Measurements from ENCODE around the gene CSF1R.
A peak's percentile ranks its signal among the peaks of the same experiment; 100 is the strongest.
"Not testable (repeated sequence)": the region's sequence is repeated elsewhere in the genome, so short reads cannot be mapped to it uniquely, and the experiment has no call there.

CSF1R gene

GRCh38 chr5:150103678-150104549 is 17.6 kb upstream of the CSF1R start:
- DNase-seq = no peak

- DNase-seq = no peak
Measured at GRCh38 chr5:150101023-150101422, 14.7 kb upstream of the CSF1R start.

DNA sequence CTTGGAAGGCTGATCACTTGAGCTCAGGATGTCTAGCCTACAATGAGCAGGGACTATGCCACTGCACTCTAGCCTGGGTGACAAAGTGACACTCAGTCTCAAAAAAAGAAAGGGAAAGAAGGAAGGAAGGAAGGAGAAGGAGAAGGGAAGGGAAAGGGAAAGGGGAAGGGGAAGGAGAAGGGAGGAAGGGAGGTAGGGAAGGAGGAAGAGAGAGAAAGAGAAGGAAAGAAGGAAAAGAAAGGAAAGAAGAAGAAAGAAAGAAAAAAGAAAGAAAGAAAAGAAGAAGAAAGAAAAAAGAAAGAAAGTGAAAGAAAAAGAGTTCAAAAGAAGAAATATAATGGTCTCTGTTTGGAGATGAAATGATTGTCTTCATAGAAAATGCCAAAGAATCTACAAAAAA is 10.8 kb upstream of the CSF1R start:
- DNase-seq = no peak

DNA sequence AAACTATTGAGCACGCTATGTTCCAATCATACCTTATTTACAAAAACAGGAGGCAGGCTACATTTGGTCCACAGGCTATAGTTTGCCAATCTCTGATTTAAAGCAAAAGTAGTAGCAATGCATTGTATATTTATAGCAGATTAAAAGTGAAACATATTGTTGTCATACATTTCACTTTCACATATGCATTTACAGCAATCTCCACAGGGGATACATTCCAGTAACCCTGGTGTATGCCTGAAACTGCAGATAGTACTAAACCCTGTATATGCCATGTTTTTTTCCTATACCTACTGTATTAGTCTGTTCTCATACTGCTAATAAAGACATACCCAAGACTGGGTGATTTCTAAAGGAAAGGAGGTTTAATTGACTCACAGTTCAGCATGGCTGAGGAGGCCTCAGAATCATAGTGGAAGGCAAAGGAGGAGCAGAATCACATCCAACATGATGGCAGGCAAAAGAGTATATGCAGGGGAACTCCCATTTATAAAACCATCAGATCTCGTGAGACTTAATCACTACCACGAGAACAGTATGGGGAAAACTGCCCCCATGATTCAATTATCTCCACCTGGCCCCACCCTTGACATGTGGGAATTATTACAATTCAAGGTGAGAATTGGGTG is 5.9 kb upstream of the CSF1R start:
- peak; percentile 33 for DNase-seq

DNA sequence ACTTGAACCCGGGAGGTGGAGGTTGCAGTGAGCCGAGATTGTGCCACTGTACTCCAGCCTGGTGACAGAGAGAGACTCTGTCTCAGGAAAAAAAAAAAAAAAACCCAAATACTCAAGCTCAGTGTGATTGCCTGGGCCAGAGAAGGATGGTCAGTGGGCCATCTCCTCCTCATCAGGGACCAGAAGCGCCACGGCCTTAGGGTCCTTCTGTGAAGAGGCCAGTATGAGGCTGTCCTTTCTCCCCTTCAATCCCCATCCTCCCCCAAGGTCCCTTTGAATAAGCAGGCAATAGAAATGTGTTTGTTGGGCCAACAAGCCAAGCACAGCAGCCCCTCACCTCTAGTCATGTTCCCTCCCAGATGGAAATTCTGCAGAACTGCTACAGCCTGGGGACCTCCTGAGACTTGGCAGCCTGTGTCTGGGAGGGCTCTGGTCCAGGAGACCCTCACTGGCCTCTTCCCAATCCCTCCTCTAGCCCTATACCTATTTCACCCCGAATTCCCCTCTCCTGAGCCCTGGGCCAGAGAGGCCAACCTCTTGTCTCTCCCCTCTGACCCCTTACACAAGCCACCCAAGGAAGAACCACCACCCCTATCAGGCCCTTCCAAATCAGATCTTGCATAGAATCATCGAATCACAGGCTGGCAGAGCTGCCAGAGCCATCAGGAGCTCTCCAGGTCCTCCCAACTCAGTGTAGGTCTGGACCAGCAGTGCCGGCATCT is 1.0 kb downstream of the CSF1R start:
- no peak for DNase-seq

GRCh38 chr5:150084754-150085153 is 1.6 kb downstream of the CSF1R start:
- DNase-seq = not testable (repeated sequence)

DNA sequence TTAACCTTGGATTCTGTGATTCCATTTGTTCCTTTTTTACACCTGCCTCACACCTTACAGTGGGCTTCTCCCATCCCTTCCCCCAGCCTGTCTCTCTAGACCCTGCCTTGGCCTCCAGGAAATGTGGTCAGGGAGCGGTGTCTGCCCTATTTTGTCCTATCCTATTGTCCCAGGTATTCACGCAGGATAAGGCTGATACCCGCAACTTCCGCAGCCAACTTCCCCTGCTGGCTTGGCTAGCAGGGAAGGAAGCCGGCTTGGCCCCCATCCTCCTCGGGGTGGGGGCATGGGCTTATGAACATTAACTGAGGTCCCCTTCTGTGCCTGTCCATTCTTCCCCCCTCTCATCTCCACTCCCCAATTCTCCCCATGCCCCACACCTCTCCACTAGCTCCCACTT is 3.5 kb downstream of the CSF1R start:
- no peak for DNase-seq

- no peak for DNase-seq
Measured at GRCh38 chr5:150082374-150082773, 4.0 kb downstream of the CSF1R start.

DNA sequence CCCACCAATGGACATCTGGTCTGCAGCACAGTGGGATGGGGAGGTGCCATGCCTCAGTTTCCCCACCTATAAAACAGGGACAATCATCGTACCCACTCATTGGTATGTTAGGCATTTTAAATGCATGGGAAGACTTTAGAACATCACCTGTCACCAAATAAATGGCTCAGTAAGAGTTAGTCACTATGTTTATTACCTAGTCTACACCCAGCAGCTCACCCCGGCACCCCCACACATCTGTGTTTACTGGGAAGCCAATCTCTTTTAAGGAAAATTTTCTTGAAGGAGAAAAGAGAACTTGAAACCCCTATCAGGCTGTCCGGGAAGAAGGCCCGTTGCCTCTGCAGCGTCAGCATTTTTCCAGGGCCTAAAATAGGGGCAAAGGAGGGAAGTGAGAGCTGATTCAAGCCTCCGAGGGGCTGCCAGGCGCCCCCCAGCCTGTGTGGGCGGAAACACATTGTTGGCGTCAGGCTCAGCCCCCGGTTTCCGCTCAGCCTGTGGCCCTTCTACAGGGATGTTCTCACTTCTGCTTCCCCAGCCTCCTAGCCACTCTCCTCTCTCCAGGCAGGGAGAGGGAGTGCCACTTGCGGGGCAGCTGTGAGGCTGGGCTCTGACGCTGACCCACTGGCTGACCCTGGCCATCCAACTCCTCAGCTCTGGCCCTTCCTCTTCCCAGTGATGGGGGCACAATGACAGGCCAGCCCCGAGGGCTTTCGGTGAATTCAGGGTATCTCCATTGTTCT is 4.6 kb downstream of the CSF1R start:
- DNase-seq = no peak

GRCh38 chr5:150080696-150081435 is 5.5 kb downstream of the CSF1R start:
- no peak for DNase-seq

- no peak for DNase-seq
Measured at GRCh38 chr5:150079909-150080461, 6.4 kb downstream of the CSF1R start.

GRCh38 chr5:150078802-150079689 is 7.3 kb downstream of the CSF1R start:
- DNase-seq = no peak

GRCh38 chr5:150077996-150078801 is 8.2 kb downstream of the CSF1R start:
- DNase-seq = no peak

DNA sequence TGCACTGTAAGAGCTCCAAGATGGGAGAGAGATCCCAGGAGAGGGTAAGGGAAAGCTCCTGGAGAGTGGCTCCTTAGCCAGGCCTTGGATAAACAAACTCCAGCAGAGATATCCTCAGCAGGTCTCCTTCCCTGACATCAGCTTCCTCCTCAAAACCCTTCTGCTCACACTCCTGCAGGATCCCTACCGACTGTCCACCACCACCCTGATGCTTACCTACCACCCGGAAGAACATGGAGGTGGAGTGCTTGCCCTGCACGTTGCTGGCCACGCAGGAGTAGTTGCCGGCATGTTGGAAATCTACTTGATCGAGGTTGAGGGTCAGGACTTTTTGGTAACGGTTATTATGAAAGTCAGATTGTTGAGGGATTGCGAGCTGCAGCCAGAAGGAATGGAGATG is 9.3 kb downstream of the CSF1R start:
- no peak for DNase-seq

DNA sequence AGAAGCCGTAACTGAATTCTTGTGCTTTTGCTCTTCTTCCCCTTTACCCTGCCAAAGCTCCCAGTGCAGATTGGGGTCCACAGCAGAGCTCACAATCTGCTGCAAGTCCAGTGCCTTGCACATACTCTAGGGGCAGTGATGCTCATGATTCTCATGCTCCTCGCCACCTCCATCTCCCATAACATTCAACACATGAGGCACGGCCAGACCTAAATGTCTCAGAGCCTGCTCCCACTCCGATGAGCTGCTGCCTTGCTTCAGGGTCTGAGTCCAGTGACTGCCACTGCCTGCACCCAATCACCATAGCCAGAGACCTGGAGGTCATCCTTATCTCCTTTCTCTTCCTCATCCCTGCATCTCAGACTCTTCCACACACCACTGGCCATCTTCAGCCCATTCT is 10.5 kb downstream of the CSF1R start:
- DNase-seq = no peak

DNA sequence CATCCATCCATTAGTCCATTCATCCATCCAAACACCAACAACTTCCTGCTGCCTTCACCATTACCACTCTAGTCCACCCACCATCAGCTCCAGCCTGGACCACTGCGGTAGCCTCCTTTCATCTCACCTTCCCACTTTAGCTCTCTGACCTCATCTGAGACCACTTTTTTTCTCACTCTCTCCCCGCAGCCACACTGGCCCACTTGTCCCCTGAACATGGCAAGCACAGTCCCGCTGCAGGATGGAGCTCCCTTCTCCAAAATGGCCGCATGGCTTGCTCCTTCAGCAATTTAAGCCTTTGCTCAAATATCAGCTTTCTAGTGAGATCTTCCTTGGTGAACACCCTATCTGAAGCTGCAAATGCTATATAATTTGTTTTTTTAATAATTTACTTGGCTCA is 11.1 kb downstream of the CSF1R start:
- no peak for DNase-seq

DNA sequence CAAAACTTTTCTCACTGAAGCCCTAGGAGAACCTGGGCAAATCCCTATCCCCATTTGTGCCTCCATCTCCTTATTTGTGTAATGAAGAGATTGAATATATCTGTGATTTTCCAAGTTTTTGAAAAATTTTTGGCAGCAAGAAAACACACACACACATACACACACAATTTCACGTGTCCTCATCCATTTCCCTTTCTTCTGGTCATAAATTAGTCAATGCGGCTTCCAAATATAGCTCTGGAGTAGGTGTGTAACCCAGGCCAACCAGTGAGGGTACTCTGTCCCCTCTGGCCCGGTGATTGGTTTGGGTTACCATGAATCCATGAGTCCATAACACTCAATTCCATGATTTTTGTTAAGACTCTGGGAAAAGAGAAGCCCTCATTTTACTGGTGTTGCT is 12.7 kb downstream of the CSF1R start:
- no peak for DNase-seq

GRCh38 chr5:150073086-150073625 is 13.2 kb downstream of the CSF1R start:
- no peak for DNase-seq

DNA sequence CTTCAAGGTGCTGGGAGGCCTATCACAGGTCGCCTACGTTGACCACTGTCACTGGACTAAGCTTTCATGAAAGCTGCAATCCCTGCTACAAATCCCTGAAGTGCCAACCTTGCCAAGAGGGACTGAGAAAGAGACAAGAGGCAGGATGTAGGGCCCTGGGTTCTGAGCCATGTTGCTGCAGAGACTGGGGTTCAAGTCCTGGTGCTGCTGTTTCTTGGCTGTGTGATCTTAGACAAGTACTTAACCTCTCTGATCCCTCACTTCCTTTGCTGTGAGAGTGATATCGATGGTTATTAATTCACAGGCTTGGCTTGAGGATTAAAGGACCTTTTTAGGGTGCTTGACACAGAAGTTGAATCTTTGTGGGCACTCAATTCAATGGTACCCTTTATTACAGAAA is 15.5 kb downstream of the CSF1R start:
- no peak for DNase-seq

Measured in activated CD4-positive, alpha-beta T cell treated with anti-CD3 and anti-CD28 coated beads, Interleukin-2, Interleukin-6, amounts not matched to agents 100 ng/mL and 50 ng/mL, durations not matched to agents 16 hours and 8 hours (primary cell).